ENCODE measurements around the gene MITF. TPM values are rescaled to one million over a fixed set of nuclear protein-coding genes. Genes with fewer than 3 reads are reported as not detected.
A peak's percentile ranks its signal among the peaks of the same experiment; 100 is the strongest.

Gene MITF
- total and polyA plus RNA-seq, 2 experiments from 2014 or later, result 73.2 to 99.9 TPM

GRCh38 chr3:69838696-69839515 is 99.6 kb downstream of the MITF start:
- TF ChIP-seq CTCF (IDR thresholded peaks at IDR 0.05; ENCODE audit: low read depth, low read length), result no peak
- Histone ChIP-seq H3K4me3 (no peak overlapping the region), H3K9me3 (ENCODE audit: low read depth) (no peaks in the 10 kb centered on the region), H3K27ac (peak overlapping the region; percentile 91), H3K27me3 (no peaks in the 10 kb centered on the region), H3K4me1 (ENCODE audit: low read depth) (peaks cover 40% of the 10 kb centered on the region), H3K36me3 (no peaks in the 10 kb centered on the region)
- DNase-seq (ENCODE audit: low read depth in 1 of 2, low spot score in 1 of 2), result peak in 1 of 2 donors; percentile 53

GRCh38 chr3:69842351-69842750 is 103.1 kb downstream of the MITF start:
- no peaks in the 10 kb centered on the region for H3K9me3 ChIP-seq (ENCODE audit: low read depth)
- no peak overlapping the region for H3K4me3 ChIP-seq
- H3K36me3 ChIP-seq, result no peaks in the 10 kb centered on the region
- H3K27ac ChIP-seq, result no peak overlapping the region
- no peak for TF ChIP-seq CTCF (IDR thresholded peaks at IDR 0.05; ENCODE audit: low read depth, low read length)
- peaks cover 33% of the 10 kb centered on the region for H3K4me1 ChIP-seq (ENCODE audit: low read depth)
- H3K27me3 ChIP-seq, result no peaks in the 10 kb centered on the region
- no peak for DNase-seq (ENCODE audit: low read depth in 1 of 2, low spot score in 1 of 2)

- H3K4me1 ChIP-seq (ENCODE audit: low read depth), result peaks cover 33% of the 10 kb centered on the region
- DNase-seq (ENCODE audit: low read depth in 1 of 2, low spot score in 1 of 2), result no peak
- H3K36me3 ChIP-seq, result no peaks in the 10 kb centered on the region
- no peak overlapping the region for H3K4me3 ChIP-seq
- no peaks in the 10 kb centered on the region for H3K9me3 ChIP-seq (ENCODE audit: low read depth)
- H3K27me3 ChIP-seq, result no peaks in the 10 kb centered on the region
- no peak for TF ChIP-seq CTCF (IDR thresholded peaks at IDR 0.05; ENCODE audit: low read depth, low read length)
- no peak overlapping the region for H3K27ac ChIP-seq
Observed at GRCh38 chr3:69842789-69843188, 103.5 kb downstream of the MITF start.

GRCh38 chr3:69844706-69845105 is 105.4 kb downstream of the MITF start:
- TF ChIP-seq CTCF (IDR thresholded peaks at IDR 0.05; ENCODE audit: low read depth, low read length), result no peak
- DNase-seq (ENCODE audit: low read depth in 1 of 2, low spot score in 1 of 2), result no peak
- no peaks in the 10 kb centered on the region for H3K36me3 ChIP-seq
- peaks cover 17% of the 10 kb centered on the region for H3K4me1 ChIP-seq (ENCODE audit: low read depth)
- H3K27me3 ChIP-seq, result no peaks in the 10 kb centered on the region
- H3K27ac ChIP-seq, result no peak overlapping the region
- H3K4me3 ChIP-seq, result no peak overlapping the region
- H3K9me3 ChIP-seq (ENCODE audit: low read depth), result no peaks in the 10 kb centered on the region

GRCh38 chr3:69847303-69847702 is 108.0 kb downstream of the MITF start:
- Histone ChIP-seq H3K9me3 (ENCODE audit: low read depth) (no peaks in the 10 kb centered on the region), H3K27ac (peak overlapping the region; percentile 15), H3K27me3 (no peaks in the 10 kb centered on the region), H3K4me3 (no peak overlapping the region), H3K36me3 (no peaks in the 10 kb centered on the region), H3K4me1 (ENCODE audit: low read depth) (peaks cover 10% of the 10 kb centered on the region)
- DNase-seq (ENCODE audit: low read depth in 1 of 2, low spot score in 1 of 2), result no peak
- no peak for TF ChIP-seq CTCF (IDR thresholded peaks at IDR 0.05; ENCODE audit: low read depth, low read length)

Measured in cardiac muscle cell (in vitro differentiated cells and primary cell).